Activated naive CD4-positive, alpha-beta T cell treated with anti-CD3 and anti-CD28 coated beads, Interleukin-2, amount 50 U/mL, for 72 hours (primary cell): ENCODE results near the gene ROGDI. TPM values are rescaled to one million over a fixed set of nuclear protein-coding genes. Genes with fewer than 3 reads are reported as not detected.
"Not testable (repeated sequence)": the region's sequence is repeated elsewhere in the genome, so short reads cannot be mapped to it uniquely, and the experiment has no call there.

Experiments
- ATAC-seq, 2 donors: fragments of 150-1000 bp; cut with Tn5 transposase; 2 replicates each; pipeline ENCODE4 v1.10.0; 2021; ENCODE audit warnings: mild to moderate bottlenecking in 2 of 2, moderate library complexity in 2 of 2
- DNase-seq, 2 donors: peaks; one replicate each; pipeline ENCODE4 v3.0.0; 2021 to 2022; ENCODE audit warnings: low spot score in 2 of 2
- H3K27ac Mint-ChIP-seq, 2 donors: one replicate each; pipeline ENCODE4 v1.8.0; 2022; ENCODE audit warnings: mild to moderate bottlenecking in 2 of 2, mixed read lengths in 2 of 2
- H3K36me3 Mint-ChIP-seq, 2 donors: one replicate each; pipeline ENCODE4 v1.8.0; 2022; ENCODE audit warnings: mixed read lengths in 2 of 2
- H3K9me3 Mint-ChIP-seq, 2 donors: one replicate each; pipeline ENCODE4 v1.8.0; 2022; ENCODE audit warnings: mixed read lengths in 2 of 2
- total RNA-seq, 2 donors: library from RNA; stranded (reverse); gene quantifications; one replicate each; pipeline ENCODE4 v1.2.3, GENCODE V29; 2022

The ROGDI gene
- total RNA-seq, 2 donors from 2014 or later = 4.6 to 18.6 TPM

DNA sequence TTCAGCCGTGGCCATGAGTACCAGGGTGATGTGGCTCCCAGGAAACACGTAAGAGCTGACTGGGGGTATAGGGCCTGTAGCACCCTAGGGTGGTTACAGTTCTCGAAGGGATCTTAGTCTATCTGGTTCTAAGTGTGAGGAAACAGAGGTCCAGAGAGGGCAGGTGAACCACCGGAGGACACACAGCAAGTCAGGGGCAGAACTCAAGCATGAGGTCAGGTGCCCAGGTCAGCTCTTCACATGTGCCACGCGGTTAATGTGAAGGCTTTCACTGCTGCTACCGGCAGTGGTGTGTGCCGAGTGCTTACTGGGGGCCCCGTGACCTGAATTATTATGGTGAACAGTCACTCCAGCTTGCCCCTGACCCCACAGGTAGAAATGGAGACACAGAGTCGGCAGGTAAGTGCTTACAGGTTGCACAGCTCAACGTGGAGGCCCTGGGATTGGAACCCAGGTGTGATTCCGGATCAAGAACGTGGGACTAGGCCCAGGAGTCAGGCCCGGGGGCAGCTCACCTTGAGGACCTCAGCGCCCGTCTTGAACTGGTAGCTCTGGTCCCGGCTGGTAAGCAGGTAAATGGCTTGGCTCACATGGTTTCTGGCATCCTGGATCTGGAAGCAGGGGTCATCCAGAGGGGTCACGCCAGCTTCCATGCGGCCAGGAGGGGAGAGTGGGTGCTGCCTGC lies 3.1 kb downstream of the ROGDI start:
- ATAC-seq = no peak
- peak overlapping the region in 1 of 2 donors; percentile 50 for H3K27ac Mint-ChIP-seq
- H3K9me3 Mint-ChIP-seq = no peaks in the 10 kb centered on the region
- no peak for DNase-seq
- no peaks in the 10 kb centered on the region for H3K36me3 Mint-ChIP-seq

DNA sequence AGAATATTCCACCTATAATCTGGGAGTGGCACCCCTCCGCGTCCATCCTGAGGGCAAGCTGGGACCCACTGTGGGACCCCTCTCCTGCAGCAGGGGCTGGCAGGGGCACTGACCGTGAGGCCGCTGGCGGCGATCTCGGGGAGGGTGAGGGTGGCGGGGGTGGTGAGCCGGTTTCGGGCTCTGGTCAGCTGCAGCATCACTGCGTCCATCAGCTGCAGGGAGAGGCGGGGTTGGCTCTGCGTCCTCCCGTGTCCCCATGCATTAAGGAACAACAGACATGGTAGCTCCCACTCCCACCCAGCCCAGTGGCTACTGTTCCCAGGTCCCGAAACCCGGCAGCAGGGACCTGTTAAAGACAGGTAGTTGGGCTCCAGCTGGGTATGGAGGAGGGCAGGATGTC lies 4.0 kb downstream of the ROGDI start:
- H3K9me3 Mint-ChIP-seq = no peaks in the 10 kb centered on the region
- peak overlapping the region in 1 of 2 donors; percentile 50 for H3K27ac Mint-ChIP-seq
- ATAC-seq = no peak

DNA sequence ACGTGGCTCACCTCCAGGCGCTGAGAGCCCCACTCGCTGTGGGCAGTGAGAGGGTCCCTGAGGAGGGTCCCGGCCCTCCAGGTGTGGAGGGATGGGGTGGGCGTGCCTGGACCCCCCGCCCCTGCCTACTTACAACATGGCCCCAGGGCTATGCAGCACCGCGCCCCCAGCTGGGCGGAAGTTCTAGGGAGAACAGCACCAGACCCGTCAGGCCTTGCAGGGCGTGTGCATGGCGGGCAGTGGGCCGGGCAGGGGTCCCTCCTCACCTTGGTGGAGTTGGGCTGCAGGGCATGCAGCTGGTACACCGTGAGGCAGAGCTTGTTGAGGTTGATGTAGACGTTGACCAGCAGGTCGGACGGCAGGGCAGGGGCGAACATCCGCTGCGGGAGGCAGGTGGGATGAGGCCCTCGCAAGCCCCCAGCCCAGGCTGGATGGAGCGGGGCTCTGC lies 4.6 kb downstream of the ROGDI start:
- ATAC-seq = no peak
- DNase-seq = no peak
- no peak overlapping the region for H3K27ac Mint-ChIP-seq
- H3K36me3 Mint-ChIP-seq = no peaks in the 10 kb centered on the region
- H3K9me3 Mint-ChIP-seq = no peaks in the 10 kb centered on the region

More for the DNA sequence above, 4.0 kb downstream of the ROGDI start:
- H3K36me3 Mint-ChIP-seq = no peaks in the 10 kb centered on the region
- no peak for DNase-seq

DNA sequence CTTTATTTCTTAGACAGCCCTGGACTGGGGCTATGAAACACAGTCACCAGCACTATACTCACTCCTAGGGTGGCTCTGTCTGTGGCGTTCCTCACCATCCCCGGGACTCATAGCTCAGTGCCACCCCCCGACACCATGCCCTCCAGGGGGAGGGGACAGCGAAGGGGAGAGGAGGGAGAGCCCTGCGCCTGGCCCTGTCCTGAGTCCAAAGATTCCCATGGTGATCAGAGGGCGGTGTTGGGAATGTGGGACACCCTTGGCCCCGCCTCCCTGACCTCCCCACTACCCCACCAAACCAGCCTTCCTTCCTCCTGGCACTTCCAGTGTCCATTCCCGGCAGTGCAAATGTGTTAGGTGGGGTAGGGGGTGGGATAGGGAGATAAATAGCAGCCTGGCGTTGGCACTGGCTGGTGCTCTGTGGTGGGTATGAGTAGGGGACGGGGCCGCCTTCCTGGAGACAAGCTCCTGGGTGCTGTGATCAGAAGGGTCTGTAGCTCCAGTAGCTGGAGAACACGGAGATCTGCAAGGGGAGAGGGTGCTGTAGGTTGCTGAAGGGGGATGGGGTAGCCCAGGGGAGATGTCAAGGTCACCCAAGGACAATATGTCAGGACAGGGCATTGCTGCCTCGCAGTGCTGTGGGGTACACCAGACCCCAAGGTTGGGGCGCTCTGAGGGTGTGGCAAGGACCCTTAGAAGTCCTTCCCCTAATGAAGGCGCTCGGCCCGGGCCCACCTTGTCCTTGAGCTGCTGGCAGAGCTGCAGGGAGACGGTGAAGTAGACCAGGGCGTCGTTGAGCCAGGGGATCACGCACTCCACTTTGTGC lies 5.2 kb downstream of the ROGDI start:
- H3K27ac Mint-ChIP-seq = peak overlapping the region in 1 of 2 donors; percentile 51
- ATAC-seq = no peak
- no peaks in the 10 kb centered on the region for H3K36me3 Mint-ChIP-seq
- DNase-seq = no peak
- no peaks in the 10 kb centered on the region for H3K9me3 Mint-ChIP-seq

DNA sequence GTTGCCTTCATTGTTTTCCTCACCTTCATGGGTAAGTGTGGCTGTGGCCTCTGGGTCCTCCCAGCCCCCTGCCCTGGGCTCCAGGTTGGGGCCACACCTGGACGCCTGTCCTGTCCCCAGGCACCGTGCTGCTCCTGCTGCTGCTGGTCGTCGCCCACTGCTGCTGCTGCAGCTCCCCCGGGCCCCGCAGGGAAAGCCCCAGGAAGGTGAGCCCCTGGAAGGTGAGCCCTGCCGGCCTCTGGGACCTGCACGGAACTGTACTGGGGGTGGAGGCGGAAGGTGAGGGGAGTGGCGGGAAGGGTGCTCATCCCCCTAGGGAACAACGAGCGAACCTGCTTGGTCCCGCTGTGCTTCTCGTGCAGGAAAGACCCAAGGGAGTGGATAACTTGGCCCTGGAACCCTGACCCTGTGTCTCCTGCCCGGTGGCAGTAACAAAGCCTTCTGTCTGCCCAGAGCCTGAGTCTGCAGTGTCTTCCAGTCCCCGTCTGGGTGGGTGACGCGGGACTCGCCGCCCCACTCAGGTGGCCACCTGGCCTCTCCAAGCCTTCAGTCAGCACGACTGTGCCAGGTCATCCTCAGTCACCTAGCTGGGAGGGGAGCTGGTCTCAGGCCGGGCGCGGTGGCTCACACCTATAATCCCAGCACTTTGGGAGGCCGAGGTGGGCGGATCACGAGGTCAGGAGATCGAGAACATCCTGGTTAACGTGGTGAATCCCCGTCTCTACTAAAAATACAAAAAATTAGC lies 6.4 kb downstream of the ROGDI start:
- ATAC-seq = no peak
- no peak for DNase-seq
- H3K36me3 Mint-ChIP-seq = no peaks in the 10 kb centered on the region
- H3K27ac Mint-ChIP-seq = no peak overlapping the region
- no peaks in the 10 kb centered on the region for H3K9me3 Mint-ChIP-seq

DNA sequence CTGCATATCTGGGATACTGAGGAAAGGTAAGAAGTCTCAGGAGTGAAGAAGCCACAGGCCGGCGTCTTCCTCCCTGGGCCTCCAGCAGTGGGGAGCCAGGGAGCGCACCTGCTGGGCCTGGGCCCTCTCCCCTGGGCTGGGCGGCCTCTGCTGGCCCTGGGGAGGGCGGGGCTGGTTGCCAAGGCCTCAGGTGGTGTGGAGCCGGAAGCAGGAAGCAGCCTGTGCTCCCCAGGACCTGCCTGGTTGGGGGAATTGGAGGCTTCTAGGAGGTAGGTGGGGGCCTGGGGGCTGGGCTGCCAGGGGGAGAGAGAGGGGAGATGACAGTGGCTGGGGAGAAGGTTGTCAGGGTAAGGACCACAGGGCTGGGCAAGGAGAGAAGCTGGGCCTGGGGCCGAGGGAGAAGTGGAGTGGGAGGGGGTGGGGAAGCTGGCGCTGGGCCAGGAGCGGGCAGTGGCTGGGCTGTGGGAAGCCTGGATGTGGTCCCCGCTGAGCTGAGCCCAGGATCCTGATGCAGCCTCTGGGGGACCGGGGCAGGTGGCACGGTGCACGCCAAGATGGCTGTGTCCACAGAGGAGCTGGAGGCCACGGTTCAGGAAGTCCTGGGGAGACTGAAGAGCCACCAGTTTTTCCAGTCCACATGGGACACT lies 7.1 kb downstream of the ROGDI start, which contains the start of gene SMIM22:
Gene SMIM22, plus strand, starts transcription at position 189 of the 647 bp plus-strand sequence. Its CDS starts 366 bp downstream, at position 555.
- no peaks in the 10 kb centered on the region for H3K9me3 Mint-ChIP-seq
- ATAC-seq = no peak
- H3K27ac Mint-ChIP-seq = no peak within 1 kb of the TSS
- no peak for DNase-seq
- H3K36me3 Mint-ChIP-seq = no peaks in the 10 kb centered on the region

DNA sequence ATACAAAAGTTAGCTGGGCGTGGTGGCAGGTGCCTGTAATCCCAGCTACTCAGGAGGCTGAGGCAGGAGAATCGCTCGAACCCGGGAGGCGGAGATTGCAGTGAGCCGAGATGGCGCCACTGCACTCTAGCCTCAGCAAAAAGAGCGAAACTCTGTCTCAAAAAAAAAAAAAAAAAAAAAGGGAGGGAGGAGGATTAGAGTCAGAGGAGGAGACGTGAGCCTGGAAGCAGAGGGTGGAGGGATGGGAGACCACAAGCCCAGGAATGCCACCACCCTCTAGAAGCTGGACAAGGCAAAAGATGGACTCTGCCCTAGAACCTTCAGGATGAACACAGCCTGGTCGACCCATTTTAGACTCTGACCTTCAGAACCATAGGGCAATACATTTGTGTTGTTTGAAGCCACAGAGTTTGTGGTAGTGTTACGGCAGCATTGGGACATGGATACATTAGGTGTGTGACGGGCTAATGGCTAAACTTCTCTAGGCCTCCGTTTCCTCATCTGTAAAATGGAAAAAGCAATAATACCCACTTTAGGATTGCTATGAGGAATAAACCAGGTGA lies 9.4 kb downstream of the ROGDI start:
- Mint-ChIP-seq H3K27ac (peak overlapping the region in 1 of 2 donors; percentile 44), H3K9me3 (no peaks in the 10 kb centered on the region), H3K36me3 (no peaks in the 10 kb centered on the region)
- ATAC-seq (no peak), DNase-seq (no peak)

DNA sequence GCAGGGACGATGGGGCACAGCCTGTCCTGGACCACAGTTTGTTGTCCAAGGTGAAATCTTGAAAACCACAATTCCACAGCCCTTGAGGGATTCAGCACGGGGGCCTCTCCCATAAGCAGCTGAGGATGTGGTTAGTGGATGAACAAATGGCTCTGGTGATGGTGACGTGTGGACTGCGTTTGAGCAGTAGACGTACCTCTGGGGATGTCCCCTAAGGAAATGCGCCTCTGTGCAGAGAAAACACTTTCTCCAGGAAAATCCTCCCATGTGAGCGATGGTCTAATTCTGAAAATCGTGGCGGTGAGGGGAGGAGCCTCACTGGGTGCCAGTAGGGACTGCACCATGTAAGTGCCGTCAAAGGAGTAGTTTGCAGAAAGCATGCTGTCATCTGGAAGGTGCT lies 11.6 kb downstream of the ROGDI start:
- peak in 1 of 2 donors; percentile 75 for ATAC-seq
- H3K27ac Mint-ChIP-seq = no peak overlapping the region
- no peak for DNase-seq
- no peaks in the 10 kb centered on the region for H3K9me3 Mint-ChIP-seq
- no peaks in the 10 kb centered on the region for H3K36me3 Mint-ChIP-seq

DNA sequence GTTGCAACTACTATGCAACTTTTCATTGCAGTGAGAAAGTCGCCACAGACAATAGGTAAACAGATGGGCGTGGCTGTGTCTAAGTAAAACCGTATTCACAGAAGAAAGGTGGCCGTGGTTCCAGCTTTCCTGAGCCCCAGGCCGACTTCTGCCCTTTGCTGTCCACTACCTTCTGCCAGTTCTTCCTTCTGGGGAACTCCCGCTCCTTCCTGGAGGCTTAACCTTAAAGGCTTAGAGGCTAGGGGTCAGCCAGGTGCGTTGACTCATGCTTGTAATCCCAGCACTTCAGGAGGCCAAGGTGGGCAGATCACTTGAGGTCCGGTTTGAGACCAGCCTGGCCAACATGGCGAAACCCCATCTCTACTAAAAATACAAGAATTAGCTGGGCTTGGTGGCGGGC lies 12.2 kb downstream of the ROGDI start:
- Mint-ChIP-seq H3K36me3 (no peaks in the 10 kb centered on the region), H3K9me3 (no peaks in the 10 kb centered on the region), H3K27ac (no peak overlapping the region)
- no peak for DNase-seq
- ATAC-seq = no peak

DNA sequence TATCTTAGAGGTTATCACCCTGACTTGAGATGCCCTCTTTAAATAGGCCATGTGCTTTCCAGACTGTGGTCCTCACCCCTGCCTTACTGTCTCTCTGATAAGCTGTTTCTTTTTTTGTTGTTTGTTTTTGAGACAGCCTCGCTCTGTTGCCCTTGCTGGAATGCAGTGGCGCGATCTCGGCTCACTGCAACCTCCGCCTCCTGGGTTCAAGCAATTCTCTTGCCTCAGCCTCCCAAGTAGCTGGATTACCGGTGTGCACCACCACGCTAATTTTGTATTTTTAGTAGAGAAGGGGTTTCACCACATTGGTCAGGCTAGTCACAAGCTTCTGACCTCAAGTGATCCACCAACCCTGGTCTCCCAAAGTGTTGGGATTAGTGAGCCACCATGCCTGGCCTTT lies 13.5 kb downstream of the ROGDI start:
- no peak for DNase-seq
- no peaks in the 10 kb centered on the region for H3K9me3 Mint-ChIP-seq
- no peaks in the 10 kb centered on the region for H3K36me3 Mint-ChIP-seq
- ATAC-seq = no peak
- no peak overlapping the region for H3K27ac Mint-ChIP-seq

DNA sequence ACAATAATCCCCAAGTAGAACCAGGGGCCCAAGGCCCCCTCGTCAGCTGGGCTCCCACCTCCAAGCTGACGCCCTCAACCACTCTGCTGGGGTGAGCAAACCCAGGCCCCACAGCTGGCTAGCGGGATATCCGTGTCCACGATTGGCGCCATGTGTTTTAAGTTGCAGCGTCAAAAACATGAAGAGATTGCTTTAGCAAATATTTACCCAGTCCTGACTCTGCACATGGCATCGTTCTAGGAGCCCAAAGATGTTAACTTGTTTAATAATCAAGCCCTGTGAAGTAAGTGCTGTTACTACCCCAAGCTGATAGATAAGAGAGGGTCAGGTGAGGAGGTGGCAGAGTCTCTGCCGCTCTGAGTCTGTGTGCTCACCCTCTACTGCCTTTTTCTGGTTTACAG lies 13.9 kb downstream of the ROGDI start:
- no peak for DNase-seq
- Mint-ChIP-seq H3K27ac (no peak overlapping the region), H3K9me3 (no peaks in the 10 kb centered on the region)

DNA sequence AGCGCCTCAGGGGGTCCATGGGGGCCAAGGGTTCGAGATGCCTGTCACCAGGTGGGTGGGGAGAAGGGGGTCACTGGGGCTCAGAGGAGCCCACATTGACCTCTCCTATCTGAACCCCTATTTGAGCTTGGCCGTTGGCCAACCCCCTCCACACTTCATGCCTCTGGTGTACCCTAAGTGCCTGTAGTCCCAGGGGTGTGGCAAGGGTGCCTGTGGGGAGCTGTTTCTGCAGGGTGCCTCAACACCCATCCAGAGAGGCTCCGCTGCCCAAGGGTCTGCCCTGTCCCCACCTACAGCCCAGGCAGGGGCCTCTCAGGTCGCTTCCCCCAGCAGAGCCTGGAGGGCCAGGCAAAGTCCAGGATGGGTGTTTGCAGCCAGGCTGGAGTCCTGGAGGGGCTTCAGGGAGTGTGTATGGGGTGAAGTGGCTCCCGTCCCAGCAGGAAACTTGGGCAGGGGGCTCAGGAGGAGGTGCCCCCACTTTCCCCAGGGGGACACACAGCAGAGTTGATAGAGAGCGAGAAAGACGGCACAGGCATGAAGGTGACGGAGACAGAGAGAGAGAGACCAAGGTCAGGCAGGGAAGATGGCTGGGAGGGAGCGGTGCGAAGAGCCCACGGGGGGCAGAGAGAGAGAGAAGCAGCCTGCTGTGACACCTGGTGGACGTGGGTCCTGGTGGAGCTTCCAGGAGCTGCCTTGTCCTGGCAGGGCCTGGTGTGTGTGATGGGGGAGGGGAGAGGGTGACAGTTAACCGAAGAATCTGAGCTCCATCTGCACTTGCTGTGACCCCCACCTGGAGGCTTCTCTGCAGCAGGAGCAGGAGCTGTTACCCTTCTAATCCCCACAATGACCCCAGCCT lies 14.6 kb downstream of the ROGDI start, which contains the start of gene SEPTIN12:
Gene SEPTIN12, minus strand, starts transcription at position 719 of the 856 bp plus-strand sequence. Its CDS starts 700 bp downstream, at position 19.
- no peaks in the 10 kb centered on the region for H3K9me3 Mint-ChIP-seq
- DNase-seq (no peak), ATAC-seq (no peak)
- no peaks in the 10 kb centered on the region for H3K36me3 Mint-ChIP-seq
- H3K27ac Mint-ChIP-seq = peak within 1 kb of the TSS in 1 of 2 donors; percentile 11

More for the DNA sequence above, 13.9 kb downstream of the ROGDI start:
- no peak for ATAC-seq
- no peaks in the 10 kb centered on the region for H3K36me3 Mint-ChIP-seq

DNA sequence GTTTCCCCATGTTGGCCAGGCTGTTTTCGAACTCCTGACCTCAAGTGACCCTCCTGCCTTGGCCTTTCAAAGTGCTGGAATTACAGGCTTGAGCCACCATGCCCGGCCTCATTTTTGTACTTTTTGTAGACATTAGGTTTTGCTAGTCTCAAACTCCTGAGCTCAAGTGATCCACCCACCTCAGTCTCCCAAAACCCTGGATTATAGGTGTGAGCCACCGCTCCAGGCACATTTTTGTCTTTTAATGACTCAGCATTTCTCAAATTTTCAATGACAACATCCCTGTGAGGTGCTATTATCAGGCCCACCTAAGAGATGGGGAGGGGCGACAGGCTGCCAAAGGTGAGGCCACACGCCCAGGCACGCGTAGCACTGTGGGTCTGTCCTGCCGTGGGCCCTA lies 15.4 kb downstream of the ROGDI start:
- H3K27ac Mint-ChIP-seq = no peak overlapping the region
- no peak for DNase-seq
- no peak for ATAC-seq
- H3K9me3 Mint-ChIP-seq = no peaks in the 10 kb centered on the region
- no peaks in the 10 kb centered on the region for H3K36me3 Mint-ChIP-seq

DNA sequence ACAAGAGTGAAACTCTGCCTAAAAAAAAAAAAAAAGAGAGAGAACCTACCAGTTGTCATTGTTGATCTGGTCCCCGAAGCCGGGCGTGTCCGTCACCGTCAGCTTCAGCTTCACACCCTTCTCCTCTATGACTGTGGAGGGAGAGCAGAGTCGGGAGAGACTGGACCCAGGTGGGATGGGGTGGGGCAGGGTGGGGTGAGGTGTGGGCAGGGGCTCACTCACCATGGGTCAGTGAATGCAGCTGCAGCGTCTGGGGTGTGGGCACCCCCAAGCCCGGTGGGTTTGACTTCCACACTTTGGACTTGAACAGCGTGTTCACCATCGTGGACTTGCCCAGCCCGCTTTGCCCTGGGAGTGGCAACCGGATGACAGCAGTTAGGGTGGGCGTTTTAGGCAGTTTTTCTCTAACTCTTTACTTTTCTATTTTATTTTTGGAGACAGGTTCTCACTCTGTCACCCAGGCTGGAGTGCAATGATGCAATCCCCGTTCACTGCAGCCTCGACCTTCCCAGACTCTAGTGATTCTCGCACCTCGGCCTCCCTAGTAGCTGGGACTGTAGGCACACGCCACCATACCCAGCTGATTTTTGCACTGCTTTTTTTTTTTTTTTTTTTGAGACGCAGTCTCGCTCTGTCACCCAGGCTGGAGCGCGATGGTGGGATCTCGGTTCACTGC lies 16.5 kb downstream of the ROGDI start:
- ATAC-seq (no peak), DNase-seq (no peak)
- Mint-ChIP-seq H3K27ac (no peak overlapping the region), H3K9me3 (no peaks in the 10 kb centered on the region), H3K36me3 (no peaks in the 10 kb centered on the region)

DNA sequence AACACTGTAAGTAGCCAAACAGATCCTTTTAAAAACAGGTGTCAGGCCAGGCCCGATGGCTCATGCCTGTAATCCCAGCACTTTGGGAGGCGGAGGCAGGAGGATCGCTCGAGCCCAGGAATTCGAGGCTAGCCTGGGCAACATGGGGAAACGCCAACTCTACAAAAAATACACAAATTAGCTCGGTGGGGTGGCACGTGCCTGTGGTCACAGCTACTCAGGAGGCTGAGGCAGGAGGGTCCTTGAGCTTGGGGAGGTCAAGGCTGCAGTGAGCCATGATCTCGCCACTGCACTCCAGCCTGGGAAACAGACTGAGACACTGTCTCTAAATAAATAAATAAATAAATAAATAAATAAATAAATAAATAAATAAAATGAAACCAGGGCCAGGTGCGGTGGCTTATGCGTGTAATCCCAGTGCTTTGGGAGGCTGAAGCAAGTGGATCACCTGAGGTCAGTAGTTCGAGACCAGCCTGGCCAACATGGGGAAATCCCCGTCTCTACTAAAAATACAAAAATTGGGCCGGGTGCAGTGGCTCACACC lies 17.9 kb downstream of the ROGDI start:
- not testable (repeated sequence) for H3K27ac Mint-ChIP-seq, H3K9me3 Mint-ChIP-seq, ATAC-seq, H3K36me3 Mint-ChIP-seq, DNase-seq
